PC-9 (cell line): ENCODE results near the gene TMEM151B.

Source experiments
- EZH2 ChIP-seq: fragments of 200-600 bp; sonication (generic); IDR thresholded peaks from 2 replicates; pipeline ENCODE4 v1.8.0; 2017; ENCODE audit warnings: antibody characterized with exemption, low read depth
- TF ChIP-seq, protein P1 (sequence below): fragments of 200-600 bp; sonication (generic); conservative IDR thresholded peaks from 2 replicates; pipeline ENCODE4 v1.6.1; 2017; ENCODE audit warnings: mixed run types, antibody characterized with exemption, mild to moderate bottlenecking, moderate library complexity

DNA sequence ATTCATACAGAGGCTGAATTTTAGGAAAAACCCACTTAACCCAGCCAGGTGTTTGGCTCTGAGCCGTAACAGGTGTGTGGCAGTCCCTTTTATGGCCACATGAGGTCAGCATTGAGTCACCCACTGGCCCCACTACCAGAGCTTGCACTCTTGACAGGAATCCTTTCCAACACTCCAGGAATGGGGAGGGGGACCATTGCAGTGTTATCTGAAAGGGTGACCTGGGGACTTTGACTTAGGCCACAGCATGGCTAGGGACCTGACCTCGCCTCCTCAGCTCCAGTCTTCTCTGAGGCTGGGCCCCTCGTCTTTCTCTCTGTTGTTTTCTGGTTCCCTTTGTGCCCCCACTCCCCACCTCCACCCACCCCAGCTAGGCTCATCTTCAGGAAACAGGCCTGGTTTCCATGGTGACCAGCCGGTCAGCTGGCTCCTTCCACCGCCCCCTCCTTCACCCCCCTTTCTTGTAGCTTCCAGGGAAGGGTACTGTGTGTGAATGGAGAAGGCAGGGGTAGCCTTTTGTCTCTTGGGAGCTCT, 2.1 kb upstream of the TMEM151B start:
- TF ChIP-seq, protein P1, sequence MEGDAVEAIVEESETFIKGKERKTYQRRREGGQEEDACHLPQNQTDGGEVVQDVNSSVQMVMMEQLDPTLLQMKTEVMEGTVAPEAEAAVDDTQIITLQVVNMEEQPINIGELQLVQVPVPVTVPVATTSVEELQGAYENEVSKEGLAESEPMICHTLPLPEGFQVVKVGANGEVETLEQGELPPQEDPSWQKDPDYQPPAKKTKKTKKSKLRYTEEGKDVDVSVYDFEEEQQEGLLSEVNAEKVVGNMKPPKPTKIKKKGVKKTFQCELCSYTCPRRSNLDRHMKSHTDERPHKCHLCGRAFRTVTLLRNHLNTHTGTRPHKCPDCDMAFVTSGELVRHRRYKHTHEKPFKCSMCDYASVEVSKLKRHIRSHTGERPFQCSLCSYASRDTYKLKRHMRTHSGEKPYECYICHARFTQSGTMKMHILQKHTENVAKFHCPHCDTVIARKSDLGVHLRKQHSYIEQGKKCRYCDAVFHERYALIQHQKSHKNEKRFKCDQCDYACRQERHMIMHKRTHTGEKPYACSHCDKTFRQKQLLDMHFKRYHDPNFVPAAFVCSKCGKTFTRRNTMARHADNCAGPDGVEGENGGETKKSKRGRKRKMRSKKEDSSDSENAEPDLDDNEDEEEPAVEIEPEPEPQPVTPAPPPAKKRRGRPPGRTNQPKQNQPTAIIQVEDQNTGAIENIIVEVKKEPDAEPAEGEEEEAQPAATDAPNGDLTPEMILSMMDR, result peak; percentile 92
- no peak for TF ChIP-seq EZH2
